GM13977 (cell line): ENCODE results near the gene CLTCL1.

ENCODE experiments used
- DNase-seq: peaks from one replicate; pipeline ENCODE4 v3.0.0; 2012; ENCODE audit warnings: low spot score
- in situ Hi-C: fragments of 300-500 bp; cut with MboI; formaldehyde crosslinking; loops from one replicate; pipeline ENCODE4 v1.12.0; 2022; ENCODE audit warnings: low sequenced_read_pairs, low pct_unique_long_range_greater_than_20kb, mixed read lengths, inconsistent platforms; ENCODE audit not compliant: unreplicated experiment
- TF ChIP-seq, protein P1 (sequence below): IDR thresholded peaks from 2 replicates; pipeline ENCODE4 v1.5.1; 2012; ENCODE audit warnings: mild to moderate bottlenecking, control low read depth; ENCODE audit not compliant: insufficient read depth; ENCODE audit errors: extremely low read depth, missing control alignments

CLTCL1 gene

DNA sequence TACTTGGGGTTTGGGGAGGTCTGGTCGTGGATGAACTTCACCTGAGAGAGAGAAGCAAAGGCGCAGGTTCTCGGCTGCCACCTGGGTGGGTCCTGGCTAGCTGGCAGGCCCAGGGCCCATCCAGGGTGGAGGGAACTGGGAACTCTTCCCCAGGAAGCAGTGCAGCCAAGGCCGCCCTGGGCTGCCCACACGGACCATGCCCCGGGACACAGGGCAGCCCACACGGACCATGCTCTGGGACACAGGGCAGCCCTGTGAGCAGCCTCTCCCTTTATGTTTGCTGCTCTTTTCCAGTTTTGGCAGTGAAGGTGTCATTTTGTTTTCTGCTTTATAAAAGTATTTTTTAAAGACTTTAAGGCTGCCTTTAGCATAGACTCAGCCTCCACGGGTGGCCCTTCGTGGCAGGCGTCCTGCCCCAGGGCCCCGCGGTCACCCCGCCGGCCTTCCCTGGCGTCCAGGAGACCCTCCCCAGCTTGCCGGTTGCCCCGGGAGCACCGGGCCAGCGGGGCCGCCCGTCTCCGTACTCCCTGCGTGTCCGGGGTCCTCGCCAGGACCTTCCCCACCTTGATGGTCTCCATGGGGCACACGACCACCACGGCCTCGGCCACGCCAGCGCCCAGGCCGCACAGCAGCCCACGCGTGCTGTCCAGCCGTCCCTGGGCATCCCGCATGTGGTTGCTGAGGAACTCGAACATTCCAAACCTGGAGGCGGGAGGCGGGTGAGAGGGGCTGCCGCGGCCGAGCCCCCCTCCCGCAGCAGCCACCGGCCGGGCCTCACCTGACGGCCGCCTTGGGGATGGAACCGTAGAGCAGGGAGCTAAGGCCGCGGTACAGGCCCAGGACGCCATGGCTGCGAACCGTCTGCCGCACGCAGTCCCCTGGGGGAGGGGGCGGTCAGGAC lies 114.1 kb downstream of the CLTCL1 start:
- no peak for DNase-seq
- in situ Hi-C loops: no loop called here
- TF ChIP-seq, protein P1, sequence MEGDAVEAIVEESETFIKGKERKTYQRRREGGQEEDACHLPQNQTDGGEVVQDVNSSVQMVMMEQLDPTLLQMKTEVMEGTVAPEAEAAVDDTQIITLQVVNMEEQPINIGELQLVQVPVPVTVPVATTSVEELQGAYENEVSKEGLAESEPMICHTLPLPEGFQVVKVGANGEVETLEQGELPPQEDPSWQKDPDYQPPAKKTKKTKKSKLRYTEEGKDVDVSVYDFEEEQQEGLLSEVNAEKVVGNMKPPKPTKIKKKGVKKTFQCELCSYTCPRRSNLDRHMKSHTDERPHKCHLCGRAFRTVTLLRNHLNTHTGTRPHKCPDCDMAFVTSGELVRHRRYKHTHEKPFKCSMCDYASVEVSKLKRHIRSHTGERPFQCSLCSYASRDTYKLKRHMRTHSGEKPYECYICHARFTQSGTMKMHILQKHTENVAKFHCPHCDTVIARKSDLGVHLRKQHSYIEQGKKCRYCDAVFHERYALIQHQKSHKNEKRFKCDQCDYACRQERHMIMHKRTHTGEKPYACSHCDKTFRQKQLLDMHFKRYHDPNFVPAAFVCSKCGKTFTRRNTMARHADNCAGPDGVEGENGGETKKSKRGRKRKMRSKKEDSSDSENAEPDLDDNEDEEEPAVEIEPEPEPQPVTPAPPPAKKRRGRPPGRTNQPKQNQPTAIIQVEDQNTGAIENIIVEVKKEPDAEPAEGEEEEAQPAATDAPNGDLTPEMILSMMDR: no peak

DNA sequence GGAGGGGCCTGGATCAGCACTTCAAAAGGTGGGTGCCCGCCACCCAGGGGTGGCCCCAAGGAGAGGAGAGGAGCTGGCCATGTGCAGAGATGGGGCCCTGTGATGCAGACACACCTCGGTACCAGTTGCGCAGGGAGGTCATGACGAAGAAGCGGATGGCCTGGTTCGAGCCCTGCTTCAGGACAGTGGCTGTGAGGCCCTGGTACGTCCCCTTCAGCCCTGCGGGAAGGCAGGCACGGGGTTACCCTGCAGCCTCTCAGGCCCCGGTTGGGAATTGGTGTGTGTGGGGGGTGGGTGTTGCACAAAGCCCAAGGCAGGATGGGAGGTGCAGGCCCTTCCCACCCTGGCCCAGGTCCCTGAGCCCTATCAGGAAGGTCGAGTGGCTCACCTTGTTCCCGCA lies 114.8 kb downstream of the CLTCL1 start:
- TF ChIP-seq, protein P1: no peak
- DNase-seq: no peak

DNA sequence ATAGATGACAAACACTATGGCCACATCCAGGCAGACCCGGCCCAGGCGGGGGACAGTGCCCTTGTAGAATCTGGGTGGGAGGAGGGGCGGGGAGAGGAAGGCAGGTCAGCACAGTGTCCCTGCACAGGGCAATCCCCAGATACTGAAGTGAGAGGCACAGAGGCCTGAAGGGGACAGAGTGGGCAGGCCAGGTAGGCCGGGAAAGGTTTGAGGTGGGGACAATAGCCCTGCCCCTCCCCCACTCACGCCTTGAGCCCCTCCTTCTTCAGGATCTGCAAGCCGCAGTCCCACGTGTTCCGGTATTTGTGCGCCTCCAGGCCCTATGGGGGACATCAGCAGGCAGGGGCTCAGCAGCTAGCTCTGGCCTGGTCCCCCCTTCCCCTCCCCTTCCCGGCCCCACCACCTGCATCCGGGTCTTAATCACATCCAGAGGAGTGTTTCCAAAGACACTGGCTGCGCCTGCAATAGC lies 115.3 kb downstream of the CLTCL1 start:
- no peak for DNase-seq

More for the DNA sequence above, 114.8 kb downstream of the CLTCL1 start:
- in situ Hi-C loops: no loop called here

DNA sequence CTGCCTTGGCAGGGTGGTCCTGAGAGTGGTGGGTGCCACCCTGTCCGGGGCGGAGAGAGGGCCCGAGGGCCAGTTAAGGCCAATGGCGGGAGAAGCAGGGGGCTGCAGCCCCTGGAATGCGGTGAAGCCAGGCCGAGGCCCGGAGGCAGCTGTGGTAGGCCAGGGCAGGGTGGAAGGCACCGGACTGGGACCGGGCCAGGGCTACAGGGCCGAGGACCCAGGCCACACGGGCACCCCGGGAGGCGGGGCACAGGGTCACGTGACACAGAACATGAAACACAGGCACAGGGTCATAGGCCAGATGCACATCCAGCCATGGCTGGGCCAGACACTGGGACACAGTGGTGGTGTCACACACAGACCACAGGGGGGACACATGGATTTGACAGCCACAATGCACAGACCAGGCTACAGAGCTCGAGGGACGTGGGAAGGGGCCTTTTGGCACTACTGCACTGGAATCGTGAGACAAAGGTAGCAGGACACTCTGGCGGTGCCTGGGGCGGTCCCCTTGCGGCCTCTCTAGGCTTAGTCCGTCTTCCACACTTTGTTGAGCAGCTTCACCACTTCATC lies 115.8 kb downstream of the CLTCL1 start:
- in situ Hi-C loops: no loop called here
- no peak for DNase-seq
- TF ChIP-seq, protein P1: no peak

More for the DNA sequence above, 115.3 kb downstream of the CLTCL1 start:
- TF ChIP-seq, protein P1: no peak
- in situ Hi-C loops: no loop called here

DNA sequence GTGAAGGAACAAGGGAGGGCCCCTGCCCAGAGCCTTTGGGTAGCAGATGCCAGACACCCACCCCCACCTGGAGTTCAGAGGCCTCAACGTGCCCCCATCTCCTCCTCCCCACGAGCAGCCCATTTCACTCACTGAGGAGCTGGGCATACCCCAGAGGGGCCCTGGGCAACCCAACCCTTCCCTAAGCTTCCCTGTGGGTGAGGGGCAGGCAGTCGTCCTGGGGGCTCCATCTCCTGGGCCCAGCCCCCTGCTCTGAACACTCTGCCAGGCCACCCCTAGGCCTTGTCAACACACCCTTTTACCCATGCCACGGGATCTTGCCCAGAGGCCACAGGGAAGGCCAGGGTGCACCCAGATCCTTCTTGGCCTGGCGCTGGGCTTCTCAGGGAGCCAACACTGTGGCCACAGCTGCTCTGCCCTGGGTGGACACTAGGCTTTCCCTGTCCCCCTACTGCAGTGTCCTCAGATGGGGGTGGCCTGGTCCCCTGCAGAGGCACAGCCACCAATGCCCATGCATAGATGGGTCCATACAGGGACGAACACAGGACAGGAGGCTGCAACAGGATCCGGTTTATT lies 116.4 kb downstream of the CLTCL1 start:
- DNase-seq: no peak
- TF ChIP-seq, protein P1: no peak
- in situ Hi-C loops: no loop called here

DNA sequence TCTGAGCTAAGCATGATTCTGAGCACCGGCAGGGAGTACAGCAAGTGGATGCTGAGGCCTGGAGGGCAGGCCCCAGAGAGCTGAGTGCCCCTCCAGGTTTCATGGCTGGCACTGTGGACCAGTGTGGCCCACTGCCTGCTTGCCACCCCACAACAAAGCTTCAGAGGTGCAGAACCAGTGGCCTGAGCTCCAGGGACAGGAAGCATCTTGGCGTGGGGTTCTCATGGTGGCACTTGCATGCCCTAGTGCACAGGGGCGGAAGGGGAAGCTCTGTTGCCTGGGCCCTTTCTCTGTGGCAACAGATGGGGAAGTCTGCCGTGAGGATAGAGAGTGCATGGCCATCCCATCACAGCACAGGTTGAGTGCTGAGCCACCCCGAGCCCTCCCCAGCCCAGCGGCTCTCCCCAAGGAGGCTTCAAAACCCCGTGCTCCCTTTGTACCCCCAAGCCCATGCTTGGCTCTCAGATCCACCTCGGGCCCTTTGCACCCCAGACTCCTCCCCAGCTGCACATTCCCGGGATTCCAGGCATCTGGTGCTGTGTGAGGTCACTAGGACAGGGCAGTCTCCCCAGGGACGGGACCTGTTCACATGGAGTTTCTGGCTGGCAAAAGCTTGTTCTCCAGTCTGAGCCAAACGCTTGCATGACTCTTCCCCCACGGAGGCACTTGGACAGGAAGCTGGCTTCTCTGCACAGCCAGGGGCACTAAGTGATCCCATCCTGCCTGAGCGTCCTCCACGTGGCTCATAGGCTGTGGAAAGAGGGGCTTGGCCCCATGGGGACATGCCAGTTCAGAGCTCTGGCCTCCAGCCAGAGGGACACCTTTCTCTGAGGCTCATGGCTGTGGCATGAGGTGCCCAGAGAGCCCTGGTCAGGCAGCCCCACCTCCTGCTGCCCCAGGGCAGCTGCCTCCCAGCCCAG lies 117.2 kb downstream of the CLTCL1 start:
- in situ Hi-C loops: no loop called here
- TF ChIP-seq, protein P1: no peak
- no peak for DNase-seq
